Lower leg skin (tissue), 4 donors: Measurements from ENCODE around the gene CACNA1I. TPM values are rescaled to one million over a fixed set of nuclear protein-coding genes. Genes with fewer than 3 reads are reported as not detected.

Experiments used
- DNase-seq, 2 donors: peaks; one replicate each; pipeline ENCODE4 v3.0.0-alpha.2; 2019; ENCODE audit warnings: low spot score in 2 of 2
- H3K4me3 ChIP-seq: fragments of 200-600 bp; sonication (generic); 2 replicates; pipeline ENCODE4 v1.5.1; 2017; ENCODE audit warnings: mild to moderate bottlenecking, low read depth; ENCODE audit not compliant: poor library complexity, severe bottlenecking
- CTCF ChIP-seq, 3 donors: fragments of 450-650 bp; IDR thresholded peaks; one replicate each; pipeline ENCODE4 v1.5.1; 2016; ENCODE audit warnings: antibody characterized with exemption in 3 of 3, mild to moderate bottlenecking in 3 of 3, moderate library complexity in 2 of 3
- POLR2A ChIP-seq, 2 donors: fragments of 450-650 bp; IDR thresholded peaks; one replicate each; pipeline ENCODE4 v1.6.1; 2016 to 2017; ENCODE audit warnings: antibody characterized with exemption in 2 of 2, mild to moderate bottlenecking in 1 of 2, moderate library complexity in 1 of 2
- WGBS, 2 donors: methylation state at CpG; one replicate each; pipeline ENCODE4 v1.1.5; 2018; 5-methylcytosine and 5-hydroxymethylcytosine counted together
- intact Hi-C: fragments of 100-400 bp; cut with DNase I; formaldehyde crosslinking; loops from one replicate; pipeline ENCODE4 v1.15.0; 2023; ENCODE audit warnings: low total_unique reads
- total RNA-seq, 4 donors: library from RNA; depleted of rRNA; stranded (reverse); fragments of >200 nt; gene quantifications; one replicate each; pipeline ENCODE4 v1.1.0, GENCODE V29; 2016

The CACNA1I gene
- total RNA-seq, 4 donors from 2014 or later: 0.13 to 0.27 (median 0.21) TPM

GRCh38 chr22:39529487-39529851 is 41.1 kb upstream of the CACNA1I start:
- intact Hi-C loops: loop anchor here (5.0 to 10.0 kb wide), 4 partner anchors 125 to 357 kb away; partner anchors contain the start of genes RPL3 and SYNGR1

GRCh38 chr22:39530116-39530515 is 40.4 kb upstream of the CACNA1I start:
- no peak overlapping the region for H3K4me3 ChIP-seq
- TF ChIP-seq CTCF (IDR thresholded peaks at IDR 0.05) (no peak), POLR2A (IDR thresholded peaks at IDR 0.05) (no peak)
- intact Hi-C loops: loop anchor here (10.0 kb wide), 2 partner anchors 495 to 815 kb away; partner anchors contain the start of gene ADSL
- DNase-seq: no peak
- whole genome bisulfite sequencing, 2 donors: 63 to 69% methylated on average over 6 of the region's 6 CpGs

More at GRCh38 chr22:39529487-39529851, 41.1 kb upstream of the CACNA1I start:
- no peak overlapping the region for H3K4me3 ChIP-seq
- 50 to 66% methylated on average over 8 to 17 of the region's 17 CpGs for WGBS, 2 donors
- DNase-seq: no peak
- TF ChIP-seq POLR2A (IDR thresholded peaks at IDR 0.05) (no peak), CTCF (IDR thresholded peaks at IDR 0.05) (no peak)

DNA sequence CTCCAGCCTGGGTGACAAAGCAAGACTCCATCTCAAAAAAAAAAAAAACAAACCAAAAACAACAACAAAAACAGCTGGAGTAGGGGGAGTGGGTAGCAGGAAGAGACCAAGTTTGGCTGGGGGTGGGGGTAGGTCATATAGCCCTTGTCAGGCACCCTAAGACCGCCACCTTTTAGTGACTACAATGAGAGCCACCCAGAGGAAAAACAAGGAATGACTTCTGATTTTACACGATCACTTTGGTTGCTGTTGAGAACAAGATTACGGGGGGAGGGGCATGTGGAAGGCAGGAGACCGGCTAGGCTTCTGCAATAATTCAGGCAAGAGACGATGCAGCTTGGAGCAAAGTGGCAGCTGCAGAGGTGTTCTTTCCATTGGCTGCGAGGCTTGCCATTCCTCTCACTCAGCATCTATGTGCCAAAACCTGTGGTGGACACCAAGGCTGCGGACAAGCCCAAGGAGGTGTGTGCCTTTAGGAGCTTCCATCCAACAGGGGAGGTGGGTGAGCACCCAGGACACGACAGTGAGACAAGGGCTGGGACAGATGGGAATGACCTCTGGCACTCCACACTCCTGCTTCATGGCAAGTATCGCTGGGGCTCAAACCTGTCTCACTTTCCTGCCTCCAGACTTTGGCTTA is 39.7 kb upstream of the CACNA1I start:
- no peak overlapping the region for H3K4me3 ChIP-seq
- no peak for DNase-seq
- TF ChIP-seq CTCF (IDR thresholded peaks at IDR 0.05): no peak
- TF ChIP-seq POLR2A (IDR thresholded peaks at IDR 0.05): no peak
- WGBS, 2 donors: 33 to 39% methylated on average over 9 of the region's 9 CpGs
- intact Hi-C loops: loop anchor here (10.0 kb wide), 2 partner anchors 494 to 814 kb away; partner anchors contain the start of gene ADSL

DNA sequence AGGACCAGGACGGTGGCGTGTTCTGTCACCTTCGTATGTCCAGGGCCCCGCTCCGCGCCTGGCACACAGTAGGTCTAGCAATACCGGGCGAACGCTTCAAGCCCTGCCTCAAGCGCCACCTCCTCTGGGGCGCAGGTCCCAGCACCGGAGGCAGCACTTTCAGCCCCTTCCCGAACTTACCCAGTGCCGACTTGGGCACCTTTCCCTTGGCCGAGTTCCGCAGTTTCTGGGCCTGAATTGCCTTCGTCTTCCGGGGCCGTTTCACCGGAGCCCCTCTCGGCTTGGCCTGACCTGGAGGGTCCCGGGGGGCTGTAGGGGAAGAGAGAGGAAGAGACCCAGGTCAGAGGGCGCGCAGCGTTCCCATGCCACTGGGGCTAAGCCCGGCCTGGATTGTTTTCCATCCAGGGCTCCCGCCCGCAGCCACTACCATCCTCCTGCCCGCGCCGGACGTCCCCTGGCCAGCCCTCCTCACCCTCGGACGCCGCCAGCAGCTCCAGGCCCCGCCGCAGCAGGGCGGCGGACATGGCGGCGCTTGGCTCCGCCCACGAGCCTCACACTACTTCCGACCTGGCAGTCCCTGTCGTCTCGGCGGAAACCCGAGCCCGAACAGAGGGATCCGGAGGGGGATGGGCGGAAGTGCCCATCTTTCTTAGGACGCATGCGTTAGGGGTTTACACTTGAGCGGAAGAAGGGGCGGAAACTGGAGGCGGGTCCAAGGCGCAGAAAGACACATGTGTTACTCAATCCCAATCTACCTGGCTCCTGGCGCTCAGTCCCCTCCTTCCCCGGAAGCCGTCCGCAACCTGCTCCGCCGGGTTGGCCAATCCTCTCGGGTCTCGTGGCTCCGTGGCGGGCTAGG is 38.1 kb upstream of the CACNA1I start, which contains the start of gene RPS19BP1:
RPS19BP1 (minus strand) TSS at position 534 of the 859 bp plus-strand sequence; CDS start at position 524, 10 bp downstream.
- WGBS, 2 donors: 0 to 1% methylated on average over 34 to 58 of the region's 67 CpGs
- peak within 1 kb of the TSS; percentile 87 for H3K4me3 ChIP-seq
- DNase-seq: peak; percentile 100
- intact Hi-C loops: loop anchor here (10.0 kb wide), 2 partner anchors 492 to 812 kb away; partner anchors contain the start of gene ADSL
- no peak for TF ChIP-seq CTCF (IDR thresholded peaks at IDR 0.05)
- peak in 1 of 2 donors; percentile 35 for TF ChIP-seq POLR2A (IDR thresholded peaks at IDR 0.05)

DNA sequence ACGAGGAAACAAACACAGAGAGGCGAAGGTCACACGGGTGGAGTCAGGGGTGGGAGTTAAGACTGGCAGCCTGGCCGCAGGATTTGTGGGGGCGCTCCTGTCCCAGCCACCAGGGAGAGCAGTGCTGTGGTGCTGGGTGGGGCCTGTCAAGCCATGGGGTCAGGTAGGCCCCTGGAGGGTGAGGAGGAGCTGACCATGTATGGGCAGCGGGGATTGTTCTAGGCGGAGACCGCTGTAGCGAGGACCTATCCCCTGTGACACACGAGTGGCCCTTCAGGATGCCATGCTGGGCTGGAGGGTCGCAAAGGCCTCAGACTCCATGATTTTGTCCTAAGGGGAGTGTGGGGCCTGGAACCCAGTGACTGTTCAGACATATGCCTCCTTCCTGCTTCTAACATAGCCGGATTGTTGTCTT is 36.5 kb upstream of the CACNA1I start:
- TF ChIP-seq POLR2A (IDR thresholded peaks at IDR 0.05): no peak
- no peak for TF ChIP-seq CTCF (IDR thresholded peaks at IDR 0.05)
- DNase-seq: no peak
- intact Hi-C loops: loop anchor here (10.0 kb wide), 2 partner anchors 491 to 811 kb away; partner anchors contain the start of gene ADSL
- no peak overlapping the region for H3K4me3 ChIP-seq
- 79% methylated on average over 10 to 12 of the region's 12 CpGs for WGBS, 2 donors
